Stimulated activated CD4-positive, alpha-beta T cell treated with anti-CD3 and anti-CD28 coated beads, Interleukin-15, amount 100 ng/mL, for 1 hour (primary cell): ENCODE data around the gene DOK3.

Experiments
- DNase-seq, 2 donors: peaks; one replicate each; pipeline ENCODE4 v3.0.0-alpha.2; 2020; ENCODE audit warnings: low read depth in 1 of 2, low spot score in 1 of 2

DOK3 gene

GRCh38 chr5:177452688-177453638, 56.7 kb downstream of the DOK3 start:
- no peak for DNase-seq
